Ishikawa (cell line): ENCODE measurements around the gene COPS8.

Experiments
- CEBPB ChIP-seq: IDR thresholded peaks from 2 replicates; pipeline ENCODE4 v1.6.1; 2012
- CREB1 ChIP-seq: IDR thresholded peaks from 2 replicates; pipeline ENCODE4 v1.6.1; 2012; ENCODE audit warnings: low read depth
- EP300 ChIP-seq: IDR thresholded peaks from 2 replicates; pipeline ENCODE4 v1.6.1; 2012; ENCODE audit warnings: borderline replicate concordance
- FOXM1 ChIP-seq: IDR thresholded peaks from 2 replicates; pipeline ENCODE4 v1.6.1; 2012; ENCODE audit warnings: low read depth, borderline replicate concordance
- RAD21 ChIP-seq: IDR thresholded peaks from 2 replicates; pipeline ENCODE4 v1.6.1; 2012; ENCODE audit warnings: low read depth
- REST ChIP-seq: IDR thresholded peaks from 2 replicates; pipeline ENCODE4 v1.6.1; 2012; ENCODE audit warnings: low read depth, mild to moderate bottlenecking
- TEAD4 ChIP-seq: IDR thresholded peaks from 2 replicates; pipeline ENCODE4 v1.6.1; 2012
- YY1 ChIP-seq: IDR thresholded peaks from 2 replicates; pipeline ENCODE4 v1.6.1; 2012; ENCODE audit warnings: low read depth
- ZBTB7A ChIP-seq: IDR thresholded peaks from 2 replicates; pipeline ENCODE4 v1.6.1; 2012; ENCODE audit warnings: low read depth
- TF ChIP-seq, protein P1 (sequence below): IDR thresholded peaks from 2 replicates; pipeline ENCODE4 v1.6.1; 2012

- TF ChIP-seq YY1 (no peak), EP300 (no peak), RAD21 (no peak), REST (no peak), FOXM1 (no peak), TEAD4 (no peak), CEBPB (no peak), CREB1 (no peak), ZBTB7A (no peak)
- TF ChIP-seq, protein P1, sequence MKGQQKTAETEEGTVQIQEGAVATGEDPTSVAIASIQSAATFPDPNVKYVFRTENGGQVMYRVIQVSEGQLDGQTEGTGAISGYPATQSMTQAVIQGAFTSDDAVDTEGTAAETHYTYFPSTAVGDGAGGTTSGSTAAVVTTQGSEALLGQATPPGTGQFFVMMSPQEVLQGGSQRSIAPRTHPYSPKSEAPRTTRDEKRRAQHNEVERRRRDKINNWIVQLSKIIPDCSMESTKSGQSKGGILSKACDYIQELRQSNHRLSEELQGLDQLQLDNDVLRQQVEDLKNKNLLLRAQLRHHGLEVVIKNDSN: no peak
Observed at GRCh38 chr2:237149425-237149824, 63.7 kb downstream of the COPS8 start.
